ENCODE results near the gene OCIAD1.

GRCh38 chr4:48798117-48798516 lies 32.8 kb upstream of the OCIAD1 start:
- TF ChIP-seq POLR2A (IDR thresholded peaks at IDR 0.05) = no peak
- TF ChIP-seq CTCF (IDR thresholded peaks at IDR 0.05) = no peak

Measured in adrenal gland (tissue), 5 donors.